HG03460 (cell line): ENCODE results near the gene ELAVL4.

ENCODE experiments used
- ATAC-seq: cut with Tn5 transposase; IDR thresholded peaks from one replicate; pipeline ENCODE4 v1.9.1; 2021; ENCODE audit not compliant: unreplicated experiment

The ELAVL4 gene

GRCh38 chr1:50177994-50178393, 69.3 kb downstream of the ELAVL4 start:
- ATAC-seq = no peak

GRCh38 chr1:50179639-50180038, 70.9 kb downstream of the ELAVL4 start:
- ATAC-seq = no peak

GRCh38 chr1:50180367-50180766, 71.6 kb downstream of the ELAVL4 start:
- no peak for ATAC-seq

DNA sequence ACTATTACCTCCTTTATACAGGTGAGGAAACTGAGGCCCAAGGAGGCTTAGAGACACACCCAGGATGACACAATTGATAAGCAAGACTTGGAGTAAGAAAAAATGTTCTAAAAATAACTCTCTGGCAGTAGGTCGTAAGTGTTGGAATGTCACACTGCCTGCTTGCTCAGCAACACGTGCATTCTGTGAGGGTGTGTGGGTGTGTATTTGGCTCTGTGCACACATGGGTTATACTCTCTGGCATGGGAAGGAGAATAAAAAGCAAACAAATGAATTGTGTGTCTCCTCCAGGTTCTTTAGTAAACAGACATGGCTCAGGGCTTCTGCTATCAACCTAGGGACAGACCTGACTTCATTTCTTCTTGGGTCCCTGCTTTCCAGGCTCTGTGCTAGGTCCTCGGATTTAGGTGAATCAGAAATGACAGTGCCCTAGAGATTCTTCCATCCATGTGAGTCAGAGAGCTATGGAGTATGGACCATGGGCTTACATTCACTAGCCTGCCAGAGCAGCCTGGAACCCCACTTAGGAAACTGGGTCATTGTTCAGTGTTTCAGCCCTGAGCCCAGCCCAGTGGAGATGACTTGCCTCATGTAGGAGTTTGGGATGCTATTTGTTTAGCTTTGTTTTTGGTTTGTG, 72.4 kb downstream of the ELAVL4 start:
- no peak for ATAC-seq

GRCh38 chr1:50183378-50184133, 74.8 kb downstream of the ELAVL4 start:
- ATAC-seq = no peak

DNA sequence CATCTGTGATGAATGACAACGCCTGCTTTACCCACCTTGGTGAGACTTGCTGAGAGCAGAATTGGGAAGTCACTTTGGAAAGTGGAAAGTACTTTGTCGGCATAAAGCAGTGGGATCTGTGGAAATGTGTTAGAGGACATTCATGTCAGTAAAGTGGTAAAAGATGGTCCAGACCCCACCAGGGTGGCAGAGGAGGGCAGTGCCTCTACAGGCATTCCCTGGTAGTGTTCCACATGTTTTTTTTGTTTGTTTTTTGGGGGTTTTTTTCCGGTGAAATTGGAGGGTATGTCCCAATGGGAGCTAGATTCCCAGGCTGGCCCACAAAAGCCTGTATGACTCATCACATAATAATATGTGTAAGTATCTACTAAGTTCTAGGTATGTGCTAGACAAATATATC, 80.6 kb downstream of the ELAVL4 start:
- ATAC-seq = no peak

- no peak for ATAC-seq
These were observed 84.3 kb downstream of the ELAVL4 start for GRCh38 chr1:50193002-50193401.

- no peak for ATAC-seq
These were observed 86.5 kb downstream of the ELAVL4 start for GRCh38 chr1:50195205-50195604.

DNA sequence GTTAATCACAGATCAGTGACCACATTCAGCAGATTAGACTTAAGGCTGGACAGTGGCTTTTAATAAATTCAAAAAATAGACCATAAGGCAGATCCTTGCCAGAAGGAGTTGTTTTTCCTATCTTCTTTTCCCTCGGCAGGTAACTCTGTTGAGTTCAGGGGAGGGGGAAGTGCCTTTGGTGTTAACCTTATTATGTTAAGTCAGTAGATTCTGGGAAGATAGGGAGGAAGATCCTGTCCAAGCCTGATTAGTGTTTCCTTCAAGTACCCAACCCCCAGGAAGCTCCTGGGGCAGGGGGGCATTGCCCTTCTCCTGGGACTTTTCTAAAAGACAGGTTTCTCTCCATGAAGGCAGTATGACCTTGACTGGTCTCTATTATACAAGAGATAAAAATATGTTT, 87.4 kb downstream of the ELAVL4 start:
- no peak for ATAC-seq

GRCh38 chr1:50197216-50197615, 88.5 kb downstream of the ELAVL4 start:
- no peak for ATAC-seq

- ATAC-seq = no peak
These were observed 99.6 kb downstream of the ELAVL4 start for GRCh38 chr1:50208315-50208714.

- ATAC-seq = no peak
These were observed 100.0 kb downstream of the ELAVL4 start for GRCh38 chr1:50208756-50209155.

DNA sequence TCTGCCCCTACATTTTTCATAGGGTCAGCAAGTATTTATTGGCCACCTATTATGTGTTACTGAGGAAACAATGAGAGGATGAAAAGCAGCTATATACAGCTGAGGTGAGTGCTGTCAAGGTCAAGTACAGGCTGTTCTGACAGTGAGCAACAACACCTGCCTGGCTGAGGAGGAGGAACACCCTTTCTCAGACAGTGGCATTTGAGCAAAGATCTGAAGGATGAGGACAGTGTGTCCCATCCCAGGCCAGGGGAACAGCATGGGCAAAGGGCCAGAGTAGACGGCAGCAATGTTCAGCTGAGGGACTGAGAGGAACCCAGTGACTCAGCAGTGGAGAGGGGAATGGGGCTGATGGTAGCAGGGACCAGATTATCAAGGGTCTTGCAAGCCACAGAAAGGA, 101.0 kb downstream of the ELAVL4 start:
- ATAC-seq = no peak

GRCh38 chr1:50213505-50213904, 104.8 kb downstream of the ELAVL4 start:
- ATAC-seq = no peak

DNA sequence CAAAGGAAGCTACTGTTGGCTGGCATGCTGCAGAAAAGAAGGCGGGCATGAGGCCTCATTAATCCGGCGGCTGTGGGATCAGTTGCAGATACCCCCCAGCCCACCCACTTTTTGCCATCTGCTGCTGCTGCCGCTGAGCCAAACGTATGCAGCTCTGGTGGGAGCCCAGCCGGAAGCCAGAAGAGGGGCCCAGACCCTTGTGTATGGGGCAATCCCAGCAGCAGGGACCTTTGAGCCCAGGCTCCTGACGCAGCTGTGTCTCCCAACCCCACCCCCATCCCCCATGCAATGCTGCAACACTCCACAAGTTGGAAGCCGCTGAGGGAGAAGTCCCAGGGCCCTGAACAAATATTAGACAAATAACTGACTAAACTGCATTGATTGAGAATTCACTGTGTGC, 106.0 kb downstream of the ELAVL4 start:
- ATAC-seq = no peak

DNA sequence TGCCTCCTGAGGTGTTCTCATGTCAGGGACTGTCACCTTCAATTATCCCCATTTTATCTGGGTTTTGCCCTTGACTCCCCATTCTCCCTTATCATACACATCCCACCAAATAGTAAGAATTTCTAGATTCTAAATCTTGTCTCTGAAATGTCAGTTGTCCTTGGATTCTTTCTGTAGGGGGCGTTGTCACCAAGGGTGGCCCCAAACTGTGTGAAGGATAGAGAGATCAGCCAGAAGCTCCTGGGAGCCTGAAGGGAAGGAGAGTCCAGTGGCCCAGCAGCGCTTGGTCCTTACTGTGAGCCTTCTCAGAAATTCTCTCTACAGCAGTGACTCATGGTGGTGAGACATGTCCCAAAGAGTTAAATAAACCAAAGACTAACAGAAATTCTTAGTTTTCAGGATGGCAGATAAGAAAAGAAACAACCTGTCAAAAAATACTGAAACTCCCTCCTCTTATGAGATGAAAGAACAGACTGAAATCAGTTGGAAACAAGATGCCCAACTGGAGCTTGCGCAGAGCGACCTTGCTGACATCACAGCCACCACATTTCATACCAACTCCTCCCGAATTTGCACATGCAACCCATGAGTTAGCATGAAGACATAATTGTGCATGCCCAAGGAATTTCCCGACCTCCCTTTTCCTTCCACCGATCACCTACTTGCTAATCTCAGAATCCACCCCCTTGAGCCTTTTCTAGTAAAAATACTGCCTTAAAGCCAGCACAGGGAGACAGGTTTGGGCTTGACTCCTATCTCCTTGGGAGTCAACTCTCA, 109.8 kb downstream of the ELAVL4 start:
- ATAC-seq = no peak

- ATAC-seq = no peak
These were observed 120.2 kb downstream of the ELAVL4 start for GRCh38 chr1:50228871-50229384.

DNA sequence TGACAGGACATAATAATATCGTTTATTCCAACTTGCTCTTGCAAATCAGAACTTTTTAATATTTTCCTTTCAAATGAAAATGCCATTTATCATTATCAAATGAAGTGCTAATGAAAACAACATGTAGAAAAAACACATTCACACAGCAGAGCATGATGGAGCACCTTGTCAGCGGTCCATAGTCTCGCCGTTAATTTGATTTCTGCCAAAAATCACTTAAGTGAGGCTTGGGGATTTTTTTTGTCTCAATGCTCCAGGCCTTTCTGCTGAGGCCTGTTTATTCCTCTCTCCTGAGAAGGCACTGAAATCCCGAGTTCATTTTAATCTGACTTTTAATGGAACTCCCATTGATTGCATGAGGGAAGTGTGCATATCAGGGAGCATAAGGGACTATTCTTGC, 122.5 kb downstream of the ELAVL4 start:
- ATAC-seq = no peak

DNA sequence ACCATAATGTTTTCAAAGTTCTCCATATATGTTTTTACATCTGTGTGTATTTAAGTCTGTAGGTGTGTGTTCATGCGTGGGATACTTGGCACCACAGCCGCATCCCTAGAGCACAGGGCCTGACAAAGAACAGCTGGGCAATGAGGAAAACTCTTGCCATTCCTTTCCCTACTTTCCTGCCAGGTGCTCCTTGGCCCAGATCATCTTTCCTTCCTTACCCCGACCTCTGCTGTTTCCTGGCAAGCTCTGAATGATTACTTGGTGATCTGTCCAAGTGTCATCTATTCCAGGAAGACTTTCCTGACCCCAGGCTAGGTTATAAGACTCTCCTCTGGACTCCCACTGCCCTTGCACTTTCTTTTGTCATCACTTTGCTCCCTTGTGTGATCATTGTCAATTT, 123.6 kb downstream of the ELAVL4 start:
- no peak for ATAC-seq

- no peak for ATAC-seq
These were observed 127.9 kb downstream of the ELAVL4 start for GRCh38 chr1:50236656-50237055.

- no peak for ATAC-seq
These were observed 128.3 kb downstream of the ELAVL4 start for GRCh38 chr1:50237056-50237455.

- no peak for ATAC-seq
These were observed 135.2 kb downstream of the ELAVL4 start for GRCh38 chr1:50243939-50244338.
